ENCODE measurements around the gene SP8. TPM values are rescaled to one million over a fixed set of nuclear protein-coding genes. Genes with fewer than 3 reads are reported as not detected.

The SP8 gene
- total RNA-seq, 2 experiments from 2014 or later: not detected

GRCh38 chr7:20748853-20749252, 37.8 kb downstream of the SP8 start:
- Mint-ChIP-seq H3K36me3 (ENCODE audit: low read depth) (no peaks in the 10 kb centered on the region), H3K4me1 (no peaks in the 10 kb centered on the region), H3K27ac (no peak overlapping the region), H3K9me3 (ENCODE audit: low read depth) (no peaks in the 10 kb centered on the region), H3K4me3 (no peak overlapping the region), H3K27me3 (peaks cover 8% of the 10 kb centered on the region)
- ChIA-PET CTCF (no interaction called here), POLR2A (no interaction called here)
- DNase-seq (no peak), ATAC-seq (no peak)
- intact Hi-C loops (cut with DNase I, micrococcal nuclease): no loop called here

DNA sequence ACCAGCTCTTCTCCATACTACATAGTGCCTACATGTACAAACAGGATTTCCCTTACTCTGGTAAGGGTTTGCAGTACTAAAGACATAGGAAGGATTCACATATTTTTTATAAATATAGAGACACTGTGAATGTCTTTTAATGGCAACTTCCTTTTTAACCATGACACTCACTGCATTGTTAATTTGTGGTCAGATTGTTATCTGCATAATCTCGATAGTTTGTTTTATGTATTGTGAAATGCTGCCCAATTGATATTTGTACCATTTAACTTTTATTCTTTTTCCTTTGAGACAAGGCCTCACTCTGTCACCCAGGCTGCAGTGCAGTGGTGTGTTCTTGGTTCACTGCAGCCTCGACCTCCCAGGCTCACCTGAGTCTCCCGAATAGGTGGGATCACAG, 39.7 kb downstream of the SP8 start:
- POLR2A ChIA-PET: no interaction called here
- DNase-seq (no peak), ATAC-seq (no peak)
- Mint-ChIP-seq H3K27ac (no peak overlapping the region), H3K4me3 (no peak overlapping the region), H3K36me3 (ENCODE audit: low read depth) (no peaks in the 10 kb centered on the region), H3K27me3 (peaks cover 8% of the 10 kb centered on the region), H3K9me3 (ENCODE audit: low read depth) (no peaks in the 10 kb centered on the region), H3K4me1 (no peaks in the 10 kb centered on the region)
- CTCF ChIA-PET: no interaction called here
- intact Hi-C loops (cut with DNase I, micrococcal nuclease): no loop called here

GRCh38 chr7:20745702-20746101, 41.0 kb downstream of the SP8 start:
- no peak overlapping the region for H3K27ac Mint-ChIP-seq
- H3K9me3 Mint-ChIP-seq (ENCODE audit: low read depth): no peaks in the 10 kb centered on the region
- POLR2A ChIA-PET: no interaction called here
- peaks cover 8% of the 10 kb centered on the region for H3K27me3 Mint-ChIP-seq
- CTCF ChIA-PET: no interaction called here
- ATAC-seq (no peak), DNase-seq (no peak)
- no peaks in the 10 kb centered on the region for H3K4me1 Mint-ChIP-seq
- H3K4me3 Mint-ChIP-seq: no peak overlapping the region
- no peaks in the 10 kb centered on the region for H3K36me3 Mint-ChIP-seq (ENCODE audit: low read depth)
- intact Hi-C loops (cut with DNase I, micrococcal nuclease): no loop called here

DNA sequence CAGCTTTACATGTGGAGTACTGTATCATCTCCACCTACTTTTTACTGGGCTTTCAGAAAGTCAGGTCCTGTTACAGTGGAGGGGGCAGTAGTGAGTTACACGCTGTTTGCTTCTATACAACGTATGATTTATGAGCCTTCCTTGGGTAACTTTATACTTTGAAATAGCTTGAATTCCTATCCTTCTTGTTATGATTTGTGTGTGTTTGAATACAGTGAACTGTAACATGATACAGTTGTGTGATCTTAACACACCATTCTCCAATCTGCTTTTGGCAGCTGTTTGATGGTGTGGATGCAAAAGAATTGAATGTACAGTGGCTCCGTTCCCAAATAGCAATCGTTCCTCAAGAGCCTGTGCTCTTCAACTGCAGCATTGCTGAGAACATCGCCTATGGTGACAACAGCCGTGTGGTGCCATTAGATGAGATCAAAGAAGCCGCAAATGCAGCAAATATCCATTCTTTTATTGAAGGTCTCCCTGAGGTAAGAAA, 41.7 kb downstream of the SP8 start:
- ATAC-seq: no peak
- intact Hi-C loops (cut with DNase I, micrococcal nuclease): no loop called here
- no peaks in the 10 kb centered on the region for H3K9me3 Mint-ChIP-seq (ENCODE audit: low read depth)
- CTCF ChIA-PET: no interaction called here
- H3K27ac Mint-ChIP-seq: no peak overlapping the region
- no peak for DNase-seq
- no peak overlapping the region for H3K4me3 Mint-ChIP-seq
- H3K27me3 Mint-ChIP-seq: peaks cover 8% of the 10 kb centered on the region
- H3K4me1 Mint-ChIP-seq: no peaks in the 10 kb centered on the region
- H3K36me3 Mint-ChIP-seq (ENCODE audit: low read depth): no peaks in the 10 kb centered on the region
- POLR2A ChIA-PET: no interaction called here

DNA sequence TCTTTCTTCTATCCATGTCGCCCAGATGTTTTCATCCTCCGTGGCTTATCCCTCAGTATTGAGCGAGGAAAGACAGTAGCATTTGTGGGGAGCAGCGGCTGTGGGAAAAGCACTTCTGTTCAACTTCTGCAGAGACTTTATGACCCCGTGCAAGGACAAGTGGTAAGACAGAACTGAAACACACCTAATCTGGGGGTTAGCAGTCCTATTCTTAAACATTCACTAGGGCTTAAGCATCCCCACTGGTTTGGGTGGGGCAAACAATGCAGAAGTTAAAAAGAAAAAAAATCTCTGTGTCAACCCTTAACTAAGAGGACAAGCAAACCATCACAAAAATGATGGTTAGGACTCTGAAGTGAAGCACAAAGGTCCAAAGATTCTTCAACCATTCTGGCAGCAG, 43.8 kb downstream of the SP8 start:
- ATAC-seq (no peak), DNase-seq (no peak)
- Mint-ChIP-seq H3K27me3 (peaks cover 6% of the 10 kb centered on the region), H3K36me3 (ENCODE audit: low read depth) (no peaks in the 10 kb centered on the region), H3K27ac (no peak overlapping the region), H3K4me1 (no peaks in the 10 kb centered on the region), H3K4me3 (no peak overlapping the region), H3K9me3 (ENCODE audit: low read depth) (no peaks in the 10 kb centered on the region)
- CTCF ChIA-PET: no interaction called here
- intact Hi-C loops (cut with DNase I, micrococcal nuclease): no loop called here
- POLR2A ChIA-PET: no interaction called here

DNA sequence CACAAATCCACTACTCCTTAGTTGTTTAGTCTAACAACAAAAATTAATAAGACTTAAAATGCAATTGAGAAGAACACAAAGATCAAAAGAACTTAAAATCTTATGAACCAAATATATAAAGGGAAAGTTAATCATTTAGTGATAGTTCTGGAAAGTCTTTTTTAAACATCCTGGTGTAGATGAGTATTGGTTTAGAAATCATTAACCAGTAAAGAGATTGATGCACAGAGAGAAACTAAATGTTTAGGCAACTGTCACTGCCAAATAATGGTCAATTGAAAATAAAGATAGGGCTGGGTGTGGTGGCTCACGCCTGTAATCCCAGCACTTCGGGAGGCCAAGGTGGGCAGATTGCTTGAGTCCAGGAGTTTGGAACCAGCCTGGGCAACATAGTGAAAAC, 44.9 kb downstream of the SP8 start:
- ChIA-PET CTCF (no interaction called here), POLR2A (no interaction called here)
- no peaks in the 10 kb centered on the region for H3K4me1 Mint-ChIP-seq
- no peak overlapping the region for H3K27ac Mint-ChIP-seq
- no peak overlapping the region for H3K4me3 Mint-ChIP-seq
- peaks cover 6% of the 10 kb centered on the region for H3K27me3 Mint-ChIP-seq
- no peaks in the 10 kb centered on the region for H3K36me3 Mint-ChIP-seq (ENCODE audit: low read depth)
- no peak for ATAC-seq
- no peak for DNase-seq
- intact Hi-C loops (cut with DNase I, micrococcal nuclease): no loop called here
- H3K9me3 Mint-ChIP-seq (ENCODE audit: low read depth): no peaks in the 10 kb centered on the region

GRCh38 chr7:20738518-20739481, 47.9 kb downstream of the SP8 start:
- H3K27me3 Mint-ChIP-seq: no peaks in the 10 kb centered on the region
- no peak for DNase-seq
- ATAC-seq: no peak
- no peak overlapping the region for H3K27ac Mint-ChIP-seq
- H3K4me3 Mint-ChIP-seq: no peak overlapping the region
- no peaks in the 10 kb centered on the region for H3K9me3 Mint-ChIP-seq (ENCODE audit: low read depth)
- no peaks in the 10 kb centered on the region for H3K36me3 Mint-ChIP-seq (ENCODE audit: low read depth)
- ChIA-PET CTCF (interaction anchor here (0.5 kb wide), 1 partner anchor 1344 kb away, joined by 3 read pairs; no protein-coding TSS in a partner anchor), POLR2A (no interaction called here)
- intact Hi-C loops (cut with DNase I, micrococcal nuclease): no loop called here
- H3K4me1 Mint-ChIP-seq: no peaks in the 10 kb centered on the region

DNA sequence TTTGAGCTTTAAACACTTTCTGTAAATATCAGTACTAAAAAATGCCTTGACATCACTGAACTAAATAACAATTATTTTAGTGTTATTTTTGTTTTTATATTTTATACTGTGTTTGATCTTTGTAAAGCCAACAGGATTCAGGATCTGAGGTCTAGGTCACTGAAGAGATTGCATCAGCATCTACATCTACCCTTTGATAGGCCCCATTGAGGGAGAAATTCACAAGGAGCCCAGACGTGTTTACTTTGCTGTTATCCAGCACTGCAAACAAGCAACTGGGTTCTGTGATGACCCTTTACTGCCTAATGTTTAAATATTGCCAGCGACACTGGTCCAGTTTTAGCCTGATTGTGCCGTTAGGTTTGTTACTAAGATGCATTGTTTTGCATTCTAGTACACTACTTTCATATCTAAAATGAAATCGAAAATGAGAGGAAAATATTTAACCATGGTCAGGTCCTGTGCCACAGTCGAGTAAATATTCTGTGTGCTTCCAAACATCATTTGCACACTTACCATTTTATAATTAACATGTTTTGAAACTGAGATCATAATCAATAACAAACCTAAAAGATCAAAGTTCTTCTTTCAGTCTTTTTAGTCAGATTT, 48.7 kb downstream of the SP8 start:
- ChIA-PET POLR2A (no interaction called here), CTCF (interaction anchor here (0.5 kb wide), 1 partner anchor 1345 kb away, joined by 3 read pairs; no protein-coding TSS in a partner anchor)
- no peaks in the 10 kb centered on the region for H3K36me3 Mint-ChIP-seq (ENCODE audit: low read depth)
- ATAC-seq: no peak
- DNase-seq: no peak
- no peak overlapping the region for H3K4me3 Mint-ChIP-seq
- intact Hi-C loops (cut with DNase I, micrococcal nuclease): no loop called here
- no peaks in the 10 kb centered on the region for H3K9me3 Mint-ChIP-seq (ENCODE audit: low read depth)
- H3K4me1 Mint-ChIP-seq: no peaks in the 10 kb centered on the region
- H3K27ac Mint-ChIP-seq: no peak overlapping the region
- H3K27me3 Mint-ChIP-seq: no peaks in the 10 kb centered on the region

- H3K9me3 Mint-ChIP-seq (ENCODE audit: low read depth): no peaks in the 10 kb centered on the region
- ChIA-PET POLR2A (no interaction called here), CTCF (no interaction called here)
- H3K27me3 Mint-ChIP-seq: peaks cover 6% of the 10 kb centered on the region
- intact Hi-C loops (cut with DNase I, micrococcal nuclease): no loop called here
- no peak overlapping the region for H3K4me3 Mint-ChIP-seq
- ATAC-seq (no peak), DNase-seq (no peak)
- H3K4me1 Mint-ChIP-seq: no peaks in the 10 kb centered on the region
- H3K36me3 Mint-ChIP-seq (ENCODE audit: low read depth): no peaks in the 10 kb centered on the region
- H3K27ac Mint-ChIP-seq: no peak overlapping the region
Measured at GRCh38 chr7:20735346-20736065, 51.2 kb downstream of the SP8 start.

Other genes with a start within 250 kb of the SP8 start
- not detected for gene ABCB5, start 171.2 kb downstream of the SP8 start, total RNA-seq

All from activated CD4-positive, alpha-beta T cell treated with anti-CD3 and anti-CD28 coated beads for 36 hours (primary cell).